K562 (cell line): ENCODE measurements around the gene NUP50. TPM values are rescaled to one million over a fixed set of nuclear protein-coding genes. Genes with fewer than 3 reads are reported as not detected.

Experiments
- ATAC-seq: fragments of 200-7000 bp; cut with Tn5 transposase; 3 replicates; pipeline ENCODE4 v1.9.1; 2020; ENCODE audit warnings: moderate library complexity
- BruUV-seq: library from RNA; stranded (reverse); fragments of 400-500 nt; replicated peaks from 2 replicates; lab custom pipeline; 2021; lab: Mats Ljungman, UMichigan
- CTCF ChIA-PET: fragments of 300-600 bp; formaldehyde crosslinking; extraction: SDS; loops from one replicate; lab custom pipeline; 2021; ENCODE audit warnings: low intra/inter-chr PET ratio; lab: Yijun Ruan, JAX
- POLR2A ChIA-PET: fragments of 300-600, 350-650 bp; sonication (Branson Sonifier 250); formaldehyde crosslinking; extraction: SDS; loops from one replicate; lab custom pipeline; 2021; ENCODE audit warnings: antibody characterized with exemption, inconsistent platforms; lab: Yijun Ruan, JAX
- DNase-seq, 4 experiments: peaks; one replicate each; pipeline versions ENCODE4 v3.0.0 to v3.0.0-alpha.2; 2011 to 2018; ENCODE audit warnings: low spot score in 3 of 4, mixed read lengths in 3 of 4; ENCODE audit errors: extremely low read depth in 1 of 4
- FAIRE-seq: peaks from 2 replicates; lab custom pipeline; 2011; peaks lifted over from hg19 to GRCh38; lab: Jason Lieb, UNC
- H2AFZ ChIP-seq: 2 replicates; pipeline ENCODE4 v1.6.0; 2011; ENCODE audit warnings: low read depth, low read length, control low read depth, inconsistent platforms
- H3K27ac ChIP-seq: fragments of 200-600 bp; 3 replicates; pipeline ENCODE4 v1.8.0; 2011; ENCODE audit warnings: low read depth, mild to moderate bottlenecking, control low read depth, inconsistent platforms, low read length, moderate library complexity, mixed read lengths; ENCODE audit errors: extremely low read depth
- H3K27me3 ChIP-seq, 2 experiments: fragments of 300-600 bp in 1 of 2; 2 replicates in 1 of 2; 3 replicates in 1 of 2; pipeline versions ENCODE4 v1.6.0 to v1.8.0; 2011; ENCODE audit warnings: inconsistent platforms in 2 of 2, low read length in 2 of 2, mild to moderate bottlenecking in 1 of 2, mixed read lengths in 1 of 2, moderate library complexity in 1 of 2; ENCODE audit not compliant: control insufficient read depth in 2 of 2, insufficient read depth in 2 of 2
- H3K36me3 ChIP-seq: fragments of 300-600 bp; 3 replicates; pipeline ENCODE4 v1.8.0; 2011; ENCODE audit warnings: mild to moderate bottlenecking, low read length, inconsistent platforms; ENCODE audit not compliant: control insufficient read depth, insufficient read depth
- H3K4me1 ChIP-seq, 2 experiments: fragments of 200-600 bp in 1 of 2; replicated peaks in 1 of 2; 2 replicates in 1 of 2; 3 replicates in 1 of 2; pipeline versions ENCODE4 v1.5.1 to v1.8.0; 2011; ENCODE audit warnings: inconsistent platforms in 2 of 2, low read length in 2 of 2, mild to moderate bottlenecking in 1 of 2, mixed read lengths in 1 of 2, moderate library complexity in 1 of 2; ENCODE audit not compliant: control insufficient read depth in 2 of 2, insufficient read depth in 2 of 2
- H3K4me2 ChIP-seq: 2 replicates; pipeline ENCODE4 v1.6.1; 2011; ENCODE audit warnings: low read length, control low read depth, inconsistent platforms, mixed read lengths; ENCODE audit not compliant: insufficient read depth
- H3K4me3 ChIP-seq: fragments of 200-600 bp; sonication (generic), shearing (Covaris generic); 2 replicates; pipeline ENCODE4 v1.5.1; 2016; ENCODE audit warnings: control low read depth, inconsistent platforms
- H3K79me2 ChIP-seq: fragments of 200-600 bp; 3 replicates; pipeline ENCODE4 v1.8.0; 2011; ENCODE audit warnings: low read length, inconsistent platforms; ENCODE audit not compliant: control insufficient read depth, insufficient read depth
- H3K9ac ChIP-seq, 2 experiments: 2 replicates each; pipeline versions ENCODE4 v1.6.0 to v1.6.1; 2011; ENCODE audit warnings: low read depth in 2 of 2, low read length in 2 of 2, control low read depth in 1 of 2, inconsistent platforms in 1 of 2, mild to moderate bottlenecking in 1 of 2, mixed read lengths in 1 of 2; ENCODE audit not compliant: insufficient read depth in 1 of 2
- H3K9me1 ChIP-seq: one replicate; pipeline ENCODE4 v1.6.0; 2011; ENCODE audit warnings: inconsistent platforms, mild to moderate bottlenecking, low read length, moderate library complexity; ENCODE audit not compliant: control insufficient read depth, insufficient read depth
- H3K9me3 ChIP-seq: replicated peaks from 2 replicates; pipeline ENCODE4 v1.5.1; 2011; ENCODE audit warnings: low read depth, low read length, inconsistent platforms; ENCODE audit not compliant: control insufficient read depth, insufficient read depth
- H4K20me1 ChIP-seq: replicated peaks from 2 replicates; pipeline ENCODE4 v1.6.1; 2011; ENCODE audit warnings: low read length, inconsistent platforms, mixed read lengths; ENCODE audit not compliant: control insufficient read depth, insufficient read depth
- CEBPB ChIP-seq: fragments of 450-650 bp; IDR thresholded peaks from 2 replicates; pipeline ENCODE4 v1.6.1; 2016; ENCODE audit warnings: missing genetic modification characterization, missing compliant biosample characterization
- DACH1 ChIP-seq: fragments of 450-650 bp; IDR thresholded peaks from 2 replicates; pipeline ENCODE4 v1.6.1; 2018; ENCODE audit not compliant: partially characterized antibody
- HNRNPH1 ChIP-seq: fragments of 200-400 bp; formaldehyde crosslinking; optimal IDR thresholded peaks from 2 replicates; pipeline ENCODE3; 2017; ENCODE audit warnings: low read depth, mild to moderate bottlenecking, low read length, moderate library complexity
- HNRNPLL ChIP-seq: fragments of 200-400 bp; formaldehyde crosslinking; IDR thresholded peaks from 2 replicates; pipeline ENCODE4 v1.6.1; 2017; ENCODE audit warnings: low read length, low read depth, mild to moderate bottlenecking; ENCODE audit not compliant: poor library complexity, severe bottlenecking
- IRF2 ChIP-seq: sonication (generic); formaldehyde crosslinking; IDR thresholded peaks from 2 replicates; pipeline ENCODE4 v1.8.1; 2022; ENCODE audit warnings: mild to moderate bottlenecking, missing genetic modification reagents
- MYC ChIP-seq, 2 experiments: fragments of 250-450 bp in 1 of 2; sonication (Bioruptor Pico) in 1 of 2; IDR thresholded peaks; 2 replicates each; pipeline versions ENCODE4 v1.5.1 to v1.6.1; 2012 to 2021; ENCODE audit warnings: low read depth in 2 of 2, borderline replicate concordance in 1 of 2, improper control_type of control experiment in 1 of 2, low read length in 1 of 2, mild to moderate bottlenecking in 1 of 2, moderate library complexity in 1 of 2
- OTX1 ChIP-seq: fragments of 450-650 bp; formaldehyde crosslinking; IDR thresholded peaks from 2 replicates; pipeline ENCODE4 v1.4.0; 2022; ENCODE audit warnings: mild to moderate bottlenecking
- POLR2AphosphoS5 ChIP-seq: IDR thresholded peaks from 2 replicates; pipeline ENCODE4 v1.6.1; 2011; ENCODE audit warnings: mild to moderate bottlenecking, low read depth, low read length, moderate library complexity; ENCODE audit not compliant: control insufficient read depth, insufficient read depth
- PTBP1 ChIP-seq: fragments of 200-400 bp; formaldehyde crosslinking; IDR thresholded peaks from 2 replicates; pipeline ENCODE4 v1.6.1; 2017; ENCODE audit warnings: low read depth, low read length
- RCOR1 ChIP-seq, 2 experiments: IDR thresholded peaks; 2 replicates each; pipeline ENCODE4 v1.6.1; 2012; ENCODE audit warnings: low read depth in 2 of 2, low read length in 2 of 2, borderline replicate concordance in 1 of 2, improper control_type of control experiment in 1 of 2
- ZBTB8A ChIP-seq: fragments of 450-650 bp; IDR thresholded peaks from 2 replicates; pipeline ENCODE4 v1.6.1; 2018; ENCODE audit warnings: mild to moderate bottlenecking, moderate library complexity; ENCODE audit not compliant: partially characterized antibody
- ZNF23 ChIP-seq: fragments of 250-450 bp; sonication (Bioruptor Pico); IDR thresholded peaks from 2 replicates; pipeline ENCODE4 v1.4.0; 2020; ENCODE audit warnings: mild to moderate bottlenecking
- ZNF384 ChIP-seq: IDR thresholded peaks from 2 replicates; pipeline ENCODE4 v1.6.1; 2012; ENCODE audit warnings: low read depth, low read length, improper control_type of control experiment
- WGBS: fragments of 100-300 bp; shearing (Covaris generic); methylation state at CpG from one replicate; pipeline ENCODE4 v1.1.6; 2016; ENCODE audit warnings: low coverage, mixed read lengths; ENCODE audit not compliant: insufficient coverage; ENCODE audit errors: missing lambda C conversion rate; 5-methylcytosine and 5-hydroxymethylcytosine counted together
- in situ Hi-C: fragments of 300-500 bp; cut with MboI; formaldehyde crosslinking; loops from 4 replicates; pipeline ENCODE4 v1.15.0; 2018; ENCODE audit warnings: inconsistent platforms, mixed read lengths
- intact Hi-C: fragments of 100-400 bp; cut with micrococcal nuclease; formaldehyde crosslinking; loops from 2 replicates; pipeline ENCODE4 v1.14.2; 2022
- polyA plus RNA-seq, 8 experiments: library from polyadenylated mRNA; depleted of rRNA in 4 of 8; stranded (reverse) in 5 of 8; unstranded in 3 of 8; fragments of >200 nt; fragmentation: Nextera tagmentation in 2 of 8; fragmentation: Illumina TruSeq in 1 of 8; extraction: Ambion mirVana in 2 of 8; extraction: Trizol in 1 of 8; gene quantifications; 2 replicates each; pipeline versions ENCODE4 v1.2.1 to v1.2.3, GENCODE V29; 2011 to 2014; ENCODE audit warnings: inconsistent platforms in 1 of 8, missing spikeins in 1 of 8
- total RNA-seq, 7 experiments: library from RNA; depleted of rRNA in 6 of 7; stranded (reverse); fragments of >200 nt in 6 of 7; fragmentation: Illumina TruSeq in 2 of 7; extraction: Trizol in 2 of 7; gene quantifications; 2 replicates each; pipeline versions ENCODE4 v1.2.1 to v1.2.3, GENCODE V29; 2011 to 2021; ENCODE audit warnings: low replicate concordance in 1 of 7
- TF ChIP-seq, protein P1 (sequence below): fragments of 450-650 bp; IDR thresholded peaks from 2 replicates; pipeline ENCODE4 v1.6.1; 2016

The NUP50 gene
- total and polyA plus RNA-seq, 9 of the 15 experiments (the other 6 are each of a cell fraction or from before 2014, with no cell fraction given), result 23.8 to 83.7 (median 55.3) TPM

DNA sequence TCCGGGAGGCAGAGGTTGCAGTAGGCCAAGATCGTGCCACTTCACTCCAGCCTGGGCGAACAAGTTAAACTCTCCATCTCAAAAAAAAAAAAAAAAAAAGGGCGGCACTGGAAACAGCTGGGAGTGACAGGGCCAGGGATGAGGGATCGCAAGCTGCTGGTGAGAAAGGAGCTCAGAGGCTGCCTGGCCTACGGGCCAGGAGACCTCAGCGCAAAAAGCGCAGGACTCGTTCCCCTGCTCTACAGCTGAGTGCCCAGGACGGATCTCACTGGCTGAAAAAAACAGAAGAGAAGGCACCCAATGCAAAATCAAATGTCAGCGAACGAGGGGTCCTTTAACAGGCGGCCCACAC lies 650 bp upstream of the NUP50 start:
- ATAC-seq (peak; percentile 31), FAIRE-seq (no peak), DNase-seq (peak; percentile 9 to 31 (median 21))
- Histone ChIP-seq H2AFZ (peak overlapping the region; percentile 72), H3K27ac (peak overlapping the region; percentile 79), H3K36me3 (peaks cover 28% of the 10 kb centered on the region), H3K4me1 (peaks cover 5 to 20% of the 10 kb centered on the region in 2 experiments; a peak in 4 of 5 replicates), H3K4me2 (peak overlapping the region; percentile 81), H4K20me1 (0 out of 2 replicates have a peak, but pooled peaks cover 6% of the 10 kb centered on the region), H3K9me1 (no peaks in the 10 kb centered on the region), H3K4me3 (peak overlapping the region; percentile 80), H3K79me2 (peaks cover 84% of the 10 kb centered on the region), H3K9me3 (no peaks in the 10 kb centered on the region), H3K9ac (peak overlapping the region; percentile 83 to 92), H3K27me3 (no peaks in the 10 kb centered on the region)
- 0% methylated on average over 6 of the region's 13 CpGs for WGBS
- ChIA-PET POLR2A (interaction anchor here (0.6 to 0.9 kb wide), 2 partner anchors 33 to 948 kb away, joined by 3 read pairs; no protein-coding TSS in a partner anchor), CTCF (interaction anchor here (0.6 kb wide), 1 partner anchor 60 kb away, joined by 3 read pairs; no protein-coding TSS in a partner anchor)
- BruUV-seq, result no TSS peak
- no peak for TF ChIP-seq ZNF23
- no peak for TF ChIP-seq PTBP1
- no peak for TF ChIP-seq ZBTB8A
- no peak for TF ChIP-seq OTX1 (CRISPR knock-in tag)
- TF ChIP-seq IRF2, result no peak
- TF ChIP-seq POLR2AphosphoS5, result no peak
- TF ChIP-seq, protein P1, sequence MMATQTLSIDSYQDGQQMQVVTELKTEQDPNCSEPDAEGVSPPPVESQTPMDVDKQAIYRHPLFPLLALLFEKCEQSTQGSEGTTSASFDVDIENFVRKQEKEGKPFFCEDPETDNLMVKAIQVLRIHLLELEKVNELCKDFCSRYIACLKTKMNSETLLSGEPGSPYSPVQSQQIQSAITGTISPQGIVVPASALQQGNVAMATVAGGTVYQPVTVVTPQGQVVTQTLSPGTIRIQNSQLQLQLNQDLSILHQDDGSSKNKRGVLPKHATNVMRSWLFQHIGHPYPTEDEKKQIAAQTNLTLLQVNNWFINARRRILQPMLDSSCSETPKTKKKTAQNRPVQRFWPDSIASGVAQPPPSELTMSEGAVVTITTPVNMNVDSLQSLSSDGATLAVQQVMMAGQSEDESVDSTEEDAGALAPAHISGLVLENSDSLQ, result peak; percentile 33; the same call in 1 of the 2 replicates
- TF ChIP-seq ZNF384, result peak; percentile 76
- TF ChIP-seq DACH1, result peak; percentile 19
- TF ChIP-seq HNRNPLL, result peak; percentile 62
- no peak for TF ChIP-seq MYC (IDR thresholded peaks at IDR 0.05; ENCODE audit: low read depth, low read length)
- no peak for TF ChIP-seq MYC (CRISPR knock-in tag; IDR thresholded peaks at IDR 0.05; ENCODE audit: borderline replicate concordance, low read depth)
- no peak for TF ChIP-seq CEBPB (tag)
- TF ChIP-seq HNRNPH1, result no peak
- no peak for TF ChIP-seq RCOR1 (IDR thresholded peaks at IDR 0.05; ENCODE audit: borderline replicate concordance in 1 of 2, low read depth in 2 of 2, low read length in 2 of 2)
- in situ Hi-C loops, result no loop called here
- intact Hi-C loops, result no loop called here
